ENCODE data around the gene MAST2. TPM values are rescaled to one million over a fixed set of nuclear protein-coding genes. Genes with fewer than 3 reads are reported as not detected.
"Not testable (repeated sequence)": the region's sequence is repeated elsewhere in the genome, so short reads cannot be mapped to it uniquely, and the experiment has no call there.

The MAST2 gene
- total and polyA plus RNA-seq, 3 experiments from 2014 or later = 5.6 to 29.9 (median 29.5) TPM

DNA sequence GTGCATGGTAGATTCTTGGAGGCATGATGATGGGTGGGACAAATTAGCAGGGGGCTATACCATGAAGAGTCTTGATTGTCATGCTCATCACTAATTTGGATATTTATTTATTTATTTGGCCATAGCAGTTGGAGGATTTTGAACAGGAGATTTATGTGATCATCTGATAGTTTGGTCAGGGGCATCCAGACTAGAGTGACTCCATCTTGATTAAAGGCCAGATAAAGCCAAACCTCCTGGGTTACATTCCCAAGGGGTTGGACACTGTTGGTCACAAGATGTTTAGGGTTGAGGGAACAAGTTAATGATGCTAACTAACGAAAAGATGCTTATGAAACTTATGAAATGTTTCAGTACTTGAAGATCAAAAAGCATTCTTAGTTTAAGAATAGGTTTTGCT lies 139.8 kb downstream of the MAST2 start:
- Histone ChIP-seq H3K9me3 (ENCODE audit: low read length) (no peaks in the 10 kb centered on the region), H3K4me1 (ENCODE audit: insufficient read depth, low read length) (no peaks in the 10 kb centered on the region), H3K27ac (ENCODE audit: low read depth, low read length) (no peak overlapping the region), H3K4me3 (ENCODE audit: low read length) (no peak overlapping the region), H3K27me3 (ENCODE audit: insufficient read depth, low read length, poor library complexity, severe bottlenecking) (no peaks in the 10 kb centered on the region), H3K36me3 (ENCODE audit: insufficient read depth, low read length) (no peaks in the 10 kb centered on the region)
- CTCF ChIA-PET = no interaction called here
- Mint-ChIP-seq H3K9me3 (peaks cover 0 to 13% (median 6%) of the 10 kb centered on the region in 5 donors), H3K27me3 (no peaks in the 10 kb centered on the region), H3K36me3 (peaks cover 0 to 8% (median 3%) of the 10 kb centered on the region in 3 donors), H3K4me3 (no peak overlapping the region), H3K4me1 (no peaks in the 10 kb centered on the region), H3K27ac (no peak overlapping the region)
- no peak for DNase-seq
- POLR2A ChIA-PET = no interaction called here

DNA sequence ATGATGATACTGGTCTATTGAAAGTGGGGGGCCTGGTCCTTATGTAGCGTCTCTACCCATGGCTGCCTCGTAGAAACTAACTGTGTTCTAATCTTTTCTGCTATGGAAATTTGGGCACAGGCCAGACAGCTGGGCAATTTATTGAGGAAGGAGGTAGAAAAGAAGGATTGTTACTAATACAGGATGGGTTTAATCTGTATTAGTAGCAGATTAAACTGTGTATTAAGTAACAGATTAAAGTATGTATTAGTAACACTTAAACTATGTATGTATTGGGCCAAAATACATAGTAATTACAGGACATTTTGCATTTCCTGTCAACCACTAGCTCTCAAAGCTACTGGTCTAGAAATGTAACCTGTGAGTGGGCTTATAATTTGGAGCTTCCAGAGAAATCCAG lies 142.0 kb downstream of the MAST2 start:
- Mint-ChIP-seq H3K9me3 (peaks cover 0 to 13% (median 6%) of the 10 kb centered on the region in 5 donors), H3K4me3 (no peak overlapping the region), H3K27ac (no peak overlapping the region), H3K27me3 (no peaks in the 10 kb centered on the region), H3K36me3 (peaks cover 0 to 8% (median 1%) of the 10 kb centered on the region in 3 donors), H3K4me1 (no peaks in the 10 kb centered on the region)
- no peak overlapping the region for H3K27ac ChIP-seq (ENCODE audit: low read depth, low read length)
- no peaks in the 10 kb centered on the region for H3K36me3 ChIP-seq (ENCODE audit: insufficient read depth, low read length)
- no peaks in the 10 kb centered on the region for H3K9me3 ChIP-seq (ENCODE audit: low read length)
- no peak overlapping the region for H3K4me3 ChIP-seq (ENCODE audit: low read length)
- H3K4me1 ChIP-seq (ENCODE audit: insufficient read depth, low read length) = no peaks in the 10 kb centered on the region
- no peaks in the 10 kb centered on the region for H3K27me3 ChIP-seq (ENCODE audit: insufficient read depth, low read length, poor library complexity, severe bottlenecking)
- ChIA-PET POLR2A (no interaction called here), CTCF (no interaction called here)
- no peak for DNase-seq

- H3K4me1 ChIP-seq (ENCODE audit: insufficient read depth, low read length); H3K27ac ChIP-seq (ENCODE audit: low read depth, low read length); H3K4me3 ChIP-seq (ENCODE audit: low read length); CTCF ChIA-PET; H3K36me3 Mint-ChIP-seq; H3K27ac Mint-ChIP-seq; H3K9me3 Mint-ChIP-seq; H3K27me3 Mint-ChIP-seq; H3K27me3 ChIP-seq (ENCODE audit: insufficient read depth, low read length, poor library complexity, severe bottlenecking); DNase-seq; H3K4me3 Mint-ChIP-seq; POLR2A ChIA-PET; H3K4me1 Mint-ChIP-seq; H3K36me3 ChIP-seq (ENCODE audit: insufficient read depth, low read length); H3K9me3 ChIP-seq (ENCODE audit: low read length): not testable (repeated sequence)
Observed at GRCh38 chr1:45949462-45949861, 146.1 kb downstream of the MAST2 start.

DNA sequence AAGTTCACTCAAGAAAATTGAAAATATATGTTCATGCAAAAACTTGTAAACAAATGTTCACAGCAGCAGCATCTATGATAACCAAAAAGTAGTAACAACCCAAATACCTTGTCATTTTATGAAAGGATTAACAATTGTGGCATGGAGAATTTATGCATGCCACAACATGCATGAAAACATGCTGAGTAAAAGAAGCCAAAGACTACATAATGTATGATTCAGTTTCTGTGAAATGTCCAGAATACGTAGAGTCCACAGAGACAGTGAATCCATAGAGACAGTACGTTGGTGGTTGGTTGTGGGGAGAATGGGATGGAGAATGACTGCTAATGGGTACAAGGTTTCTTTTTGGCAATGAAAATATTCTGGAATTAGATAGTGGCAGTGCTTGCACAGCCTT lies 148.7 kb downstream of the MAST2 start:
- ChIA-PET CTCF (no interaction called here), POLR2A (no interaction called here)
- Mint-ChIP-seq H3K4me1 (no peaks in the 10 kb centered on the region), H3K4me3 (no peak overlapping the region), H3K27me3 (no peaks in the 10 kb centered on the region), H3K27ac (peak overlapping the region in 1 of 8 donors; percentile 7), H3K9me3 (peaks cover 0 to 2% (median 0%) of the 10 kb centered on the region in 5 donors), H3K36me3 (peaks cover 0 to 2% (median 0%) of the 10 kb centered on the region in 3 donors)
- Histone ChIP-seq H3K36me3 (ENCODE audit: insufficient read depth, low read length) (no peaks in the 10 kb centered on the region), H3K9me3 (ENCODE audit: low read length) (no peaks in the 10 kb centered on the region), H3K4me3 (ENCODE audit: low read length) (no peak overlapping the region), H3K27me3 (ENCODE audit: insufficient read depth, low read length, poor library complexity, severe bottlenecking) (no peaks in the 10 kb centered on the region), H3K27ac (ENCODE audit: low read depth, low read length) (no peak overlapping the region), H3K4me1 (ENCODE audit: insufficient read depth, low read length) (no peaks in the 10 kb centered on the region)
- DNase-seq = no peak

DNA sequence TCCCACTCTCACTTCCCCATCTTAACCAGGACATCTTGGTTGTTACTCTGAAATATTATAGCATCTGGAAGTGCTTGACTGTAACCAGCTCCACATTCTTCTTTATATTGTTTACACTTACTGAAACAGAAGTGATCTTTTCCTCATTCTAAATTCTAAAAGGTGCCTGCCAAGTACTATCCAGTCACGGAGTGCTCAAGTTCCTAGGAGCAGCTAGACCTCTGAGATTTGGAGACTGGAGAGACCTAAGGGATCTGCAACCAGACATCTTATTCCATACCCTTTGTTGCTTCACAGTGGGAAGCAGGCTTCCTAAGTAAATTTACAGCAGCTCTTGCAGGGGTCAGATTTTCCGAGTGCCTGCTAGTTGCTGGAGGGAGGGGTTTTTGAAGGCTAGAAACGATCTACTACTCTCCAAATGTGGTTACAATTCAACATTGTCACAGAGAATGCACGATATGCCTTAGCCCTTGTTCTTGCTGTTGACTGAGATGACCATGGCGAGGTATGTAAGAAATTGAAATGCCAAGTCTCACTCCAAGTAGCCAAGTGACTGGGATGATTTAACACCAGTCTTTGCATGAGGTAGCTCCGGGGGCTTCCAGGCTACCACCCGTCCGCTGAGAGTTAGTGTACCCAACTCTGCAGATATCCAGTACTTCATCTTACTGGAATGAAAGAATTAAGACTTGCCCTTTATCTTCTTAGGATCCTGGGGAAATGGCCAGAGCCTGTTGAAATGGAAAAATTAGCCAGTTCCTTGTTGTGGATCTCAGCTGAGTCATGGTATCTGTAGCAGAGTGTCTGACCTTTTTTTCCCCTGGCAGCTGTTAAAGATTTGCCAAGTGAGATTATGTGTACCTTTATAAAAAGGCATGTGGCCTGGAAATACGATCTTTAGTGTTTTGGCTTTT lies 150.8 kb downstream of the MAST2 start:
- Histone ChIP-seq H3K9me3 (ENCODE audit: low read length) (no peaks in the 10 kb centered on the region), H3K27me3 (ENCODE audit: insufficient read depth, low read length, poor library complexity, severe bottlenecking) (no peaks in the 10 kb centered on the region), H3K27ac (ENCODE audit: low read depth, low read length) (peak overlapping the region; percentile 27), H3K4me1 (ENCODE audit: insufficient read depth, low read length) (no peaks in the 10 kb centered on the region), H3K36me3 (ENCODE audit: insufficient read depth, low read length) (no peaks in the 10 kb centered on the region), H3K4me3 (ENCODE audit: low read length) (no peak overlapping the region)
- Mint-ChIP-seq H3K27me3 (no peaks in the 10 kb centered on the region), H3K9me3 (no peaks in the 10 kb centered on the region), H3K4me3 (no peak overlapping the region), H3K27ac (no peak overlapping the region), H3K4me1 (no peaks in the 10 kb centered on the region), H3K36me3 (peaks cover 0 to 2% (median 0%) of the 10 kb centered on the region in 3 donors)
- DNase-seq = no peak
- ChIA-PET POLR2A (no interaction called here), CTCF (no interaction called here)

DNA sequence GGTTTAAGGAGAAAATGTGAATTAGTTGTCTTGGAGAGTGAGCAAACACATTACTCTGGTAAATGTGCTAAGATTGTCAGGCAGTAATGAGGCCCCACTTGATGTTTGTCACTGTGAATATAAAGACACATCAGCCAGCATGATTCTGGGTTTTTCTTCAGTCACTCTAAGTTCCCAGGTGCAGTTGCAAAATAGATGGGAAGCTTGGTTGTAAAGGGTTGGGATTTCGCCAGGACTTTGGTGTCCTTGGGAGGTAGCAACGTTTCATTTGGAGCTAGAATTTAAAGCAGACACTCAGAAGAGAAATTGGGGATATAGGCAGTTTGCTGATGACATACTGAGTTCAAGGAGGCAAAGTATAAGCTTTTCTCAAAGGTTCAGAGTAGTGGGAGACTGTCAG lies 154.3 kb downstream of the MAST2 start:
- peak overlapping the region in 2 of 8 donors; percentile 4 to 21 for H3K27ac Mint-ChIP-seq

DNA sequence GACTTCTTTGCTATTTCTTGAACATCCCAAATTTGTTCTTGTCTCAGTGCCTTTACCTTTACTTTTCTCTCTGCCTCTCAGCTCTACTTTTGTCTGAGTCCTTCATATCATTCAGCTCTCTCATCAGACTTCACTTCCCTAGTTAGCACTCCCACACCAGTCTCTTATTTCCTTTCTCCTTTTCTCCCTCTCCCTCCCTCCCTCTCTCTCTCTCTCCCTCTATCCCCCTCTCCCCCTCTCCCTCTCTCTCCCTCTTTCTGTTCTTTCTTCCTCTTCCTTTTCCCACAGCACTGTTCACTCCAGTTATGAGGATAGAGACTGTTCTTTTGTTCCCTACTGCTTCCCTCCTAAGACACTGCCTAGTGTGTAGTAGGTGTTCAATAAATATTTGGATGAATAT lies 154.9 kb downstream of the MAST2 start:
- Histone ChIP-seq H3K4me1 (ENCODE audit: insufficient read depth, low read length) (no peaks in the 10 kb centered on the region), H3K27me3 (ENCODE audit: insufficient read depth, low read length, poor library complexity, severe bottlenecking) (no peaks in the 10 kb centered on the region), H3K36me3 (ENCODE audit: insufficient read depth, low read length) (no peaks in the 10 kb centered on the region), H3K4me3 (ENCODE audit: low read length) (no peak overlapping the region), H3K9me3 (ENCODE audit: low read length) (no peaks in the 10 kb centered on the region), H3K27ac (ENCODE audit: low read depth, low read length) (no peak overlapping the region)
- ChIA-PET POLR2A (no interaction called here), CTCF (no interaction called here)
- no peak overlapping the region for H3K4me3 Mint-ChIP-seq
- H3K36me3 Mint-ChIP-seq = peaks cover 0 to 11% (median 4%) of the 10 kb centered on the region in 3 donors
- H3K9me3 Mint-ChIP-seq = peaks cover 0 to 4% (median 0%) of the 10 kb centered on the region in 5 donors
- H3K4me1 Mint-ChIP-seq = no peaks in the 10 kb centered on the region
- no peaks in the 10 kb centered on the region for H3K27me3 Mint-ChIP-seq
- DNase-seq = no peak
- H3K27ac Mint-ChIP-seq = peak overlapping the region in 1 of 8 donors; percentile 15

More for the DNA sequence above, 154.3 kb downstream of the MAST2 start:
- H3K27me3 Mint-ChIP-seq = no peaks in the 10 kb centered on the region
- CTCF ChIA-PET = no interaction called here
- DNase-seq = no peak
- peaks cover 0 to 8% (median 4%) of the 10 kb centered on the region in 3 donors for H3K36me3 Mint-ChIP-seq
- Histone ChIP-seq H3K27me3 (ENCODE audit: insufficient read depth, low read length, poor library complexity, severe bottlenecking) (no peaks in the 10 kb centered on the region), H3K4me3 (ENCODE audit: low read length) (no peak overlapping the region), H3K4me1 (ENCODE audit: insufficient read depth, low read length) (no peaks in the 10 kb centered on the region), H3K9me3 (ENCODE audit: low read length) (no peaks in the 10 kb centered on the region), H3K36me3 (ENCODE audit: insufficient read depth, low read length) (no peaks in the 10 kb centered on the region), H3K27ac (ENCODE audit: low read depth, low read length) (no peak overlapping the region)
- POLR2A ChIA-PET = no interaction called here
- no peaks in the 10 kb centered on the region for H3K4me1 Mint-ChIP-seq
- H3K9me3 Mint-ChIP-seq = no peaks in the 10 kb centered on the region
- H3K4me3 Mint-ChIP-seq = no peak overlapping the region

- CTCF ChIA-PET = no interaction called here
Observed at GRCh38 chr1:45960930-45961715, 157.7 kb downstream of the MAST2 start.

More at GRCh38 chr1:45960930-45961715, 157.7 kb downstream of the MAST2 start:
- POLR2A ChIA-PET = no interaction called here
- no peaks in the 10 kb centered on the region for H3K9me3 ChIP-seq (ENCODE audit: low read length)
- H3K27me3 ChIP-seq (ENCODE audit: insufficient read depth, low read length, poor library complexity, severe bottlenecking) = no peaks in the 10 kb centered on the region
- Mint-ChIP-seq H3K27ac (no peak overlapping the region), H3K4me3 (no peak overlapping the region), H3K4me1 (no peaks in the 10 kb centered on the region), H3K9me3 (peaks cover 0 to 5% (median 0%) of the 10 kb centered on the region in 5 donors), H3K27me3 (no peaks in the 10 kb centered on the region), H3K36me3 (peaks cover 0 to 18% (median 2%) of the 10 kb centered on the region in 3 donors)
- no peaks in the 10 kb centered on the region for H3K36me3 ChIP-seq (ENCODE audit: insufficient read depth, low read length)
- no peak overlapping the region for H3K27ac ChIP-seq (ENCODE audit: low read depth, low read length)
- DNase-seq = no peak
- H3K4me1 ChIP-seq (ENCODE audit: insufficient read depth, low read length) = no peaks in the 10 kb centered on the region
- H3K4me3 ChIP-seq (ENCODE audit: low read length) = no peak overlapping the region
